AG08396 (cell line): ENCODE measurements around the gene IER2.
"Not testable (repeated sequence)": the region's sequence is repeated elsewhere in the genome, so short reads cannot be mapped to it uniquely, and the experiment has no call there.

ENCODE experiments used
- DNase-seq: peaks from one replicate; pipeline ENCODE4 v3.0.0; 2012; ENCODE audit warnings: low spot score, mixed read lengths

Gene IER2

GRCh38 chr19:13198634-13199033 lies 48.4 kb downstream of the IER2 start:
- no peak for DNase-seq

DNA sequence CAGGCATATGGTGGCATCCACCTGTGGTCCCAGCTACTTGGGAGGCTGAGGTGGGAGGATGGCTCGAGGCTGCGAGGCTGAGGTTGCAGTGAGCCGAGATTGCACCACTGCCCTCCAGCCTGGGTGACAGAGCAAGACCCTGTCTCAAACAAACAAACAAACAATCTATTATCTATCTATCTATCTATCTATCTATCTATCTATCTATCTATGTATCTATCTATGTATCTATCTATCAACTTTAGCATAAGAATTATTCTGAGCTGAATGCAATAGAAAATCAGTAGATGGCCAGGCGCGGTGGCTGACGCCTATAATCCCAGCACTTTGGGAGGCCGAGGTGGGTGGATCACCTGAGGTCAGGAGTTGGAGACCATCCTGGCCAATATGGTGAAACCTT lies 51.9 kb downstream of the IER2 start:
- not testable (repeated sequence) for DNase-seq
